Mesenchymal stem cell (in vitro differentiated cells and primary cell): ENCODE measurements around the gene TSPAN15.

ENCODE experiments used
- DNase-seq: peaks from one replicate; pipeline ENCODE4 v3.0.0-alpha.2; 2013
- H2AFZ ChIP-seq: one replicate; pipeline ENCODE4 v1.6.1; 2013; ENCODE audit warnings: low read depth, mild to moderate bottlenecking, control low read depth, inconsistent platforms, low read length, moderate library complexity
- H2AK5ac ChIP-seq: 2 replicates; pipeline ENCODE4 v1.6.1; 2013; ENCODE audit warnings: low read length, moderate library complexity, mild to moderate bottlenecking, inconsistent platforms; ENCODE audit not compliant: severe bottlenecking
- H2BK120ac ChIP-seq: one replicate; pipeline ENCODE4 v1.6.1; 2013; ENCODE audit warnings: low read depth, mild to moderate bottlenecking, inconsistent platforms, low read length, moderate library complexity
- H2BK12ac ChIP-seq, 2 experiments: one replicate each; pipeline ENCODE4 v1.6.1; 2013; ENCODE audit warnings: inconsistent platforms in 2 of 2, low read length in 2 of 2, mild to moderate bottlenecking in 2 of 2, moderate library complexity in 2 of 2, control low read depth in 1 of 2
- H2BK15ac ChIP-seq: one replicate; pipeline ENCODE4 v1.6.1; 2013; ENCODE audit warnings: mild to moderate bottlenecking, low read depth, inconsistent platforms; ENCODE audit not compliant: poor library complexity, severe bottlenecking
- H2BK5ac ChIP-seq: 2 replicates; pipeline ENCODE4 v1.6.1; 2013; ENCODE audit warnings: low read depth, mild to moderate bottlenecking, low read length, control low read depth, inconsistent platforms; ENCODE audit not compliant: poor library complexity, severe bottlenecking
- H3K14ac ChIP-seq, 2 experiments: one replicate each; pipeline ENCODE4 v1.6.1; 2013; ENCODE audit warnings: inconsistent platforms in 2 of 2, low read length in 2 of 2, control low read depth in 1 of 2, mild to moderate bottlenecking in 1 of 2, moderate library complexity in 1 of 2
- H3K18ac ChIP-seq, 2 experiments: one replicate each; pipeline ENCODE4 v1.6.1; 2013; ENCODE audit warnings: inconsistent platforms in 2 of 2, low read length in 2 of 2, control low read depth in 1 of 2, low read depth in 1 of 2, mild to moderate bottlenecking in 1 of 2
- H3K23ac ChIP-seq, 2 experiments: one replicate each; pipeline ENCODE4 v1.6.1; 2013; ENCODE audit warnings: inconsistent platforms in 2 of 2, low read length in 2 of 2, mild to moderate bottlenecking in 2 of 2, moderate library complexity in 2 of 2, control low read depth in 1 of 2
- H3K27ac ChIP-seq: 2 replicates; pipeline ENCODE4 v1.5.1; 2013; ENCODE audit warnings: mild to moderate bottlenecking, moderate library complexity, low read length, control low read depth, inconsistent platforms; ENCODE audit not compliant: poor library complexity, severe bottlenecking
- H3K27me3 ChIP-seq, 2 experiments: 2 replicates each; pipeline versions ENCODE4 v1.6.1 to v1.7.0; 2013; ENCODE audit warnings: low read length in 2 of 2, mild to moderate bottlenecking in 2 of 2, moderate library complexity in 2 of 2, control low read depth in 1 of 2, inconsistent platforms in 1 of 2; ENCODE audit not compliant: control insufficient read depth in 1 of 2, insufficient read depth in 1 of 2
- H3K36me3 ChIP-seq, 2 experiments: 2 replicates each; pipeline versions ENCODE4 v1.6.1 to v1.7.0; 2013; ENCODE audit warnings: low read length in 2 of 2, control low read depth in 1 of 2, inconsistent platforms in 1 of 2, low read depth in 1 of 2, mild to moderate bottlenecking in 1 of 2; ENCODE audit not compliant: insufficient read depth in 2 of 2, control insufficient read depth in 1 of 2
- H3K4ac ChIP-seq, 2 experiments: one replicate each; pipeline ENCODE4 v1.6.1; 2013; ENCODE audit warnings: inconsistent platforms in 2 of 2, low read length in 2 of 2, mild to moderate bottlenecking in 2 of 2, moderate library complexity in 2 of 2, control low read depth in 1 of 2, low read depth in 1 of 2
- H3K4me1 ChIP-seq: 2 replicates; pipeline ENCODE4 v1.6.1; 2013; ENCODE audit warnings: low read depth, low read length, control low read depth; ENCODE audit not compliant: control insufficient read depth, insufficient read depth
- H3K4me2 ChIP-seq: 2 replicates; pipeline ENCODE4 v1.6.1; 2013; ENCODE audit warnings: low read length, mild to moderate bottlenecking, inconsistent platforms; ENCODE audit not compliant: poor library complexity, severe bottlenecking
- H3K4me3 ChIP-seq, 2 experiments: 2 replicates each; pipeline versions ENCODE4 v1.5.1 to v1.7.0; 2013; ENCODE audit warnings: low read length in 2 of 2, mild to moderate bottlenecking in 2 of 2, control low read depth in 1 of 2, low read depth in 1 of 2; ENCODE audit not compliant: insufficient read depth in 1 of 2
- H3K79me1 ChIP-seq: replicated peaks from 2 replicates; pipeline ENCODE4 v1.6.1; 2013; ENCODE audit warnings: mild to moderate bottlenecking, control low read depth, low read length, inconsistent platforms; ENCODE audit not compliant: poor library complexity, severe bottlenecking
- H3K9ac ChIP-seq: 2 replicates; pipeline ENCODE4 v1.7.0; 2013; ENCODE audit warnings: mild to moderate bottlenecking, low read length, moderate library complexity
- H3K9me3 ChIP-seq: 2 replicates; pipeline ENCODE4 v1.7.0; 2013; ENCODE audit warnings: mild to moderate bottlenecking, low read length; ENCODE audit not compliant: control insufficient read depth
- H4K8ac ChIP-seq: one replicate; pipeline ENCODE4 v1.6.1; 2013; ENCODE audit warnings: inconsistent platforms, mild to moderate bottlenecking, low read length, moderate library complexity
- H4K91ac ChIP-seq: one replicate; pipeline ENCODE4 v1.6.1; 2013; ENCODE audit warnings: mild to moderate bottlenecking, low read length, inconsistent platforms
- WGBS: methylation state at CpG from one replicate; pipeline ENCODE4 v1.1.7; 2013; ENCODE audit warnings: mixed read lengths; 5-methylcytosine and 5-hydroxymethylcytosine counted together

The TSPAN15 gene

DNA sequence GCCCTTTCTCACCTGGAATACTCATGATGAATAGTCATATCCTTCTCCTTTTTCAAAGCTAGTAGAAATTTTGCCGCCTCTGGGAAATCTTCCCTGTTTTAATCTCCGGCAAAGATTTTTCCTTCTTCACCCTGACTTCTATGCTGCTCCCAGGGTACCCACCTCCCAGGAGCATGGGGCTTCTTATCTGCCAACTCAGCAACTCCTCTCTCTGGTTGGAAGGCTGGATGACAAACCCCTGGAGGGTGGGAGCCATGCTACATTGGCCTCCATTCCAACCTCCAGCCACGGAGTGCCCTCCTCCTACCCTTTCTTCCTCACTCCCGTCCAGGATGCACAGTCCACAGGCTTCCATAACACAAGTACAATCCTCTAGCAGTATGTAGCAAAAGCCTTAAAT is 102.1 kb downstream of the TSPAN15 start:
- Histone ChIP-seq H3K9ac (no peak overlapping the region), H3K27me3 (peaks cover 32 to 53% of the 10 kb centered on the region in 2 experiments), H3K4me3 (no peak overlapping the region), H3K9me3 (peaks cover 39% of the 10 kb centered on the region), H2AK5ac (no peak overlapping the region), H3K4ac (no peak overlapping the region), H3K23ac (no peak overlapping the region), H2BK120ac (no peak overlapping the region), H3K4me1 (no peaks in the 10 kb centered on the region), H3K36me3 (no peaks in the 10 kb centered on the region), H2BK5ac (no peak overlapping the region), H3K4me2 (no peak overlapping the region), H2AFZ (no peak overlapping the region), H4K91ac (no peak overlapping the region), H3K18ac (no peak overlapping the region), H3K27ac (no peak overlapping the region), H2BK12ac (no peak overlapping the region), H4K8ac (no peak overlapping the region), H2BK15ac (no peak overlapping the region), H3K79me1 (no peaks in the 10 kb centered on the region), H3K14ac (no peak overlapping the region)
- 80% methylated on average over 4 of the region's 4 CpGs for WGBS
- no peak for DNase-seq

- no peak overlapping the region for H2BK5ac ChIP-seq
These were observed 103.3 kb downstream of the TSPAN15 start for GRCh38 chr10:69554611-69555010.

More at GRCh38 chr10:69554611-69555010, 103.3 kb downstream of the TSPAN15 start:
- Histone ChIP-seq H2AFZ (no peak overlapping the region), H3K9ac (no peak overlapping the region), H2BK12ac (no peak overlapping the region), H4K91ac (no peak overlapping the region), H3K23ac (no peak overlapping the region), H2AK5ac (no peak overlapping the region), H4K8ac (no peak overlapping the region), H3K27me3 (peaks cover 41 to 64% of the 10 kb centered on the region in 2 experiments), H2BK120ac (no peak overlapping the region), H3K4me3 (no peak overlapping the region), H3K27ac (no peak overlapping the region), H3K36me3 (no peaks in the 10 kb centered on the region), H2BK15ac (no peak overlapping the region), H3K4me1 (no peaks in the 10 kb centered on the region), H3K79me1 (no peaks in the 10 kb centered on the region), H3K4me2 (no peak overlapping the region), H3K4ac (no peak overlapping the region), H3K14ac (no peak overlapping the region), H3K9me3 (peaks cover 27% of the 10 kb centered on the region), H3K18ac (no peak overlapping the region)
- WGBS: 60% methylated on average over 5 of the region's 6 CpGs
- DNase-seq: no peak
